Loucy (cell line): Measurements from ENCODE around the gene VSIG2.

Experiments used
- H2AFZ ChIP-seq: fragments of 200-600 bp; sonication (generic); 2 replicates; pipeline ENCODE4 v1.6.0; 2016; ENCODE audit warnings: antibody characterized with exemption, mild to moderate bottlenecking, low read length, moderate library complexity
- H3F3A ChIP-seq: fragments of 200-600 bp; 2 replicates; pipeline ENCODE4 v1.6.0; 2016; ENCODE audit warnings: antibody characterized with exemption, low read depth, mild to moderate bottlenecking
- H3K27me3 ChIP-seq: fragments of 200-600 bp; sonication (generic); 2 replicates; pipeline ENCODE4 v1.6.1; 2014; ENCODE audit warnings: low read length, mild to moderate bottlenecking; ENCODE audit not compliant: insufficient read depth, poor library complexity, severe bottlenecking
- H3K36me3 ChIP-seq: fragments of 200-600 bp; sonication (generic); 2 replicates; pipeline ENCODE4 v1.6.1; 2016; ENCODE audit warnings: low read length; ENCODE audit not compliant: insufficient read depth
- H3K4me1 ChIP-seq: fragments of 200-600 bp; sonication (generic); 2 replicates; pipeline ENCODE4 v1.5.1; 2014; ENCODE audit warnings: low read length, mild to moderate bottlenecking; ENCODE audit not compliant: insufficient read depth, poor library complexity, severe bottlenecking
- H3K4me2 ChIP-seq: fragments of 200-600 bp; sonication (generic); 2 replicates; pipeline ENCODE4 v1.6.0; 2014; ENCODE audit warnings: antibody characterized with exemption, low read length, low read depth, mild to moderate bottlenecking; ENCODE audit not compliant: poor library complexity, severe bottlenecking
- H3K4me3 ChIP-seq: fragments of 200-600 bp; sonication (generic); 2 replicates; pipeline ENCODE4 v1.5.1; 2014; ENCODE audit warnings: low read length, mild to moderate bottlenecking, mixed read lengths; ENCODE audit not compliant: poor library complexity, severe bottlenecking
- H3K79me2 ChIP-seq: fragments of 200-600 bp; sonication (generic); 2 replicates; pipeline ENCODE4 v1.6.1; 2014; ENCODE audit warnings: low read length; ENCODE audit not compliant: insufficient read depth
- H3K9ac ChIP-seq: fragments of 200-600 bp; sonication (generic); 2 replicates; pipeline ENCODE4 v1.6.0; 2014; ENCODE audit warnings: mild to moderate bottlenecking, low read depth, low read length, moderate library complexity; ENCODE audit not compliant: poor library complexity, severe bottlenecking
- H3K9me2 ChIP-seq: fragments of 200-600 bp; sonication (generic); replicated peaks from 2 replicates; pipeline ENCODE4 v1.6.1; 2016; ENCODE audit warnings: low read depth, low read length, mixed read lengths
- H3K9me3 ChIP-seq: fragments of 200-600 bp; sonication (generic); 2 replicates; pipeline ENCODE4 v1.6.1; 2014; ENCODE audit warnings: mild to moderate bottlenecking, antibody characterized with exemption, low read length, low read depth; ENCODE audit not compliant: insufficient read depth
- H4K20me1 ChIP-seq: fragments of 200-600 bp; sonication (generic); 2 replicates; pipeline ENCODE4 v1.6.0; 2014; ENCODE audit warnings: antibody characterized with exemption, low read length, mild to moderate bottlenecking; ENCODE audit not compliant: insufficient read depth, poor library complexity, severe bottlenecking
- CTCF ChIP-seq: fragments of 200-600 bp; sonication (generic); conservative IDR thresholded peaks from 2 replicates; pipeline ENCODE4 v1.5.1; 2014; ENCODE audit warnings: mild to moderate bottlenecking, antibody characterized with exemption, low read length
- EZH2phosphoT487 ChIP-seq: fragments of 200-600 bp; IDR thresholded peaks from 2 replicates; pipeline ENCODE4 v1.6.1; 2018; ENCODE audit warnings: antibody characterized with exemption, mild to moderate bottlenecking, moderate library complexity, borderline replicate concordance

The VSIG2 gene

DNA sequence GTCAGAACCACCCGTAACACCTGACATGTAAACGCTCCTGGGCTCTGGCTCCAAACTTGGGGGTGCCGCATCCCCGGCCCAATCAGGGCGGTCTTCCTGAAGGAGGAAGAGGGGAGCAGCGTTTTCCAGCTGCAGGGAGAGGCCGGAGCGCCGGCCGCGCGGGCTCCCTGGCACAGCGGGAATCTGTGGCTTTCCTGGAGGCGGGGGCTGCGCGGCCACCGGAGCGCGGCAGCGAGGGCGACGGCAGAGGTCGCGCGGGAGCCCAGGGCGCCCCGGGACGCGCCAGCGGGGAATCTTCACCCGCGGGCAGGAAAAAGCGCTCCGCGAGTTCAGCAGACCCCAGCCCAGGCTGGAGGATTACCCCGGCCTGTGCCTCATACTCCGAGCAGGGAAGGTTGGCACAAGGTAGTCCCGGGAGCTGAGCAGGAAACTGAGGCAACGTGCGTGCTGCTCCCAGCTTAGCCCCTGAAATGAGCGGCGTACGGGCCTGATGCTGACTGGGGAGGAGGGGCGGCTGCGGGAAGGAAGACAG is 10.6 kb upstream of the VSIG2 start:
- Histone ChIP-seq H3F3A (no peaks in the 10 kb centered on the region), H3K9me3 (no peaks in the 10 kb centered on the region), H3K79me2 (no peaks in the 10 kb centered on the region), H3K27me3 (no peaks in the 10 kb centered on the region), H2AFZ (no peak overlapping the region), H3K9me2 (no peaks in the 10 kb centered on the region), H3K36me3 (peaks cover 12% of the 10 kb centered on the region; the same call in 1 of the 2 replicates), H3K4me1 (no peaks in the 10 kb centered on the region), H3K4me2 (no peak overlapping the region), H3K9ac (no peak overlapping the region), H3K4me3 (no peak overlapping the region), H4K20me1 (no peaks in the 10 kb centered on the region)
- no peak for TF ChIP-seq EZH2phosphoT487
- TF ChIP-seq CTCF = no peak

- Histone ChIP-seq H3F3A (no peaks in the 10 kb centered on the region), H3K4me3 (no peak within 1 kb of the TSS), H3K4me1 (no peaks in the 10 kb centered on the region), H3K79me2 (no peaks in the 10 kb centered on the region), H3K9ac (no peak within 1 kb of the TSS), H2AFZ (no peak within 1 kb of the TSS), H3K36me3 (peaks cover 7% of the 10 kb centered on the region; the same call in 1 of the 2 replicates), H3K4me2 (no peak within 1 kb of the TSS), H3K9me3 (no peaks in the 10 kb centered on the region), H3K27me3 (no peaks in the 10 kb centered on the region), H4K20me1 (no peaks in the 10 kb centered on the region), H3K9me2 (no peaks in the 10 kb centered on the region)
- TF ChIP-seq EZH2phosphoT487 (no peak), CTCF (no peak)
These were observed 10.1 kb upstream of the VSIG2 start, which contains the start of gene ESAM for GRCh38 chr11:124762105-124762623. ESAM (minus strand) TSS chr11:124762290; CDS start chr11:124762154, 136 bp downstream.

DNA sequence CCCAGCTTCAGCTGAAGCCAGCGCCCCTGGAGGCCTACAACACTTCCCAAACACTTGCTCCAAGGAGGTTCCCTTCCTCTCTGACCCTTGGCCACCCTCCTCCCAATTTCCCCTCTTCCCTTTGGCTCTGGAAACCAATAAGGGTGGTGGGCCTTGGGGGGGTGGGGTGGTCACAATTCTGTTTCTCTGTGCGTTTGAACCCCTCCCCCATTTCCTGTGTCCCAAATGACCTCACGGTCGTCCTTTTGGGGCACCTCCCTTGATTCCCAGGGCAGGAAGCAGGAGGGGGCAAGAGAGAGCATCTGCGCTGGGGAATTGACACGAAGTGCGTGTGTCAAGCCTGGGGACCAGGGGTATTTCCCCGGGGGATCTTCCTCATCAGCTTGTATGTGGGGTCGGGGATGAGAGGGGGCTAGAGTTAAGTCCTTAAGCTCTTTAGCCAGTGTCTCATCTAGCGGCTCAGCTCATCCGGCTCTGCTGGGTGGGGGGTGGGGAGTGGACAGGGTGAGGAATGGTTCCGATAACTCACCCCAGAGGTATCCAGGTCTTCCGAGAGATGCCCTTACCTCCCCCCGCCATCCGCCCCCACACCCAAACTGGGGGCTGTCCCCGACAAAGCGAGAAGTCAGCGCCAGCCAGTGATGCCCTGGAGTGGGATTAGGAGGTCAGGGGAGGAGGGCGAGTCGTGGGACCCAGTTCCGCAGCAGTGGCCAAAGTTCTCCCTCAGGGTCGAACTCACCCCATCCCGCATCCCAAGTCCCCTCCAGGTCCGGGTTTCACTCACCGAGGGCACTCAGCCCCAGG is 9.4 kb upstream of the VSIG2 start:
- Histone ChIP-seq H3K4me3 (no peak overlapping the region), H3K27me3 (no peaks in the 10 kb centered on the region), H3K36me3 (0 out of 2 replicates have a peak, but pooled peaks cover under 1% of the 10 kb centered on the region), H3K4me2 (no peak overlapping the region), H3K9me3 (no peaks in the 10 kb centered on the region), H3K79me2 (no peaks in the 10 kb centered on the region), H3K9ac (no peak overlapping the region), H3F3A (no peaks in the 10 kb centered on the region), H4K20me1 (no peaks in the 10 kb centered on the region), H2AFZ (no peak overlapping the region), H3K9me2 (no peaks in the 10 kb centered on the region), H3K4me1 (no peaks in the 10 kb centered on the region)
- no peak for TF ChIP-seq EZH2phosphoT487
- no peak for TF ChIP-seq CTCF
